H9 (cell line): ENCODE results near the gene C22orf23. TPM values are rescaled to one million over a fixed set of nuclear protein-coding genes. Genes with fewer than 3 reads are reported as not detected.

Source experiments
- DNase-seq: peaks from one replicate; pipeline ENCODE4 v3.0.0-alpha.2; 2017
- H2AFZ ChIP-seq: one replicate; pipeline ENCODE4 v1.6.1; 2013; ENCODE audit warnings: mild to moderate bottlenecking, low read length, control low read depth, moderate library complexity
- H2AK5ac ChIP-seq: 2 replicates; pipeline ENCODE4 v1.6.1; 2013; ENCODE audit warnings: low read length, control low read depth, mixed read lengths; ENCODE audit not compliant: insufficient read length
- H2BK120ac ChIP-seq: one replicate; pipeline ENCODE4 v1.6.1; 2013; ENCODE audit warnings: low read depth, mild to moderate bottlenecking, low read length, control low read depth, inconsistent platforms; ENCODE audit not compliant: poor library complexity, severe bottlenecking
- H2BK12ac ChIP-seq: 2 replicates; pipeline ENCODE4 v1.6.1; 2013; ENCODE audit warnings: low read length, control low read depth, mixed read lengths, low read depth; ENCODE audit not compliant: insufficient read length
- H2BK15ac ChIP-seq: 2 replicates; pipeline ENCODE4 v1.6.1; 2013; ENCODE audit warnings: low read depth, low read length, control low read depth
- H2BK20ac ChIP-seq: one replicate; pipeline ENCODE4 v1.6.1; 2013; ENCODE audit warnings: low read depth, mild to moderate bottlenecking, low read length, control low read depth, inconsistent platforms; ENCODE audit not compliant: poor library complexity, severe bottlenecking
- H2BK5ac ChIP-seq: 2 replicates; pipeline ENCODE4 v1.6.1; 2013; ENCODE audit warnings: low read length, control low read depth, mixed read lengths; ENCODE audit not compliant: insufficient read length
- H3K14ac ChIP-seq: 2 replicates; pipeline ENCODE4 v1.6.1; 2013; ENCODE audit warnings: low read length, control low read depth; ENCODE audit not compliant: insufficient read depth
- H3K18ac ChIP-seq: 2 replicates; pipeline ENCODE4 v1.6.1; 2013; ENCODE audit warnings: low read depth, mild to moderate bottlenecking, mixed read lengths, low read length, control low read depth; ENCODE audit not compliant: insufficient read length
- H3K23ac ChIP-seq: 2 replicates; pipeline ENCODE4 v1.6.1; 2013; ENCODE audit warnings: low read length, control low read depth, mixed read lengths, low read depth; ENCODE audit not compliant: insufficient read length
- H3K23me2 ChIP-seq: 2 replicates; pipeline ENCODE4 v1.6.1; 2013; ENCODE audit warnings: low read depth, mild to moderate bottlenecking, mixed read lengths, low read length, control low read depth; ENCODE audit not compliant: insufficient read length, poor library complexity, severe bottlenecking
- H3K27ac ChIP-seq: 2 replicates; pipeline ENCODE4 v1.5.1; 2013; ENCODE audit warnings: low read length, control low read depth, mixed read lengths, low read depth; ENCODE audit not compliant: insufficient read length
- H3K27me3 ChIP-seq: 2 replicates; pipeline ENCODE4 v1.6.1; 2013; ENCODE audit warnings: low read length, control low read depth, inconsistent platforms; ENCODE audit not compliant: insufficient read depth
- H3K4ac ChIP-seq: 2 replicates; pipeline ENCODE4 v1.6.1; 2013; ENCODE audit warnings: low read depth, mild to moderate bottlenecking, control low read depth, inconsistent platforms, low read length, moderate library complexity
- H3K4me1 ChIP-seq: 2 replicates; pipeline ENCODE4 v1.6.1; 2013; ENCODE audit warnings: low read length, control low read depth, inconsistent platforms; ENCODE audit not compliant: insufficient read depth
- H3K4me2 ChIP-seq: 2 replicates; pipeline ENCODE4 v1.6.1; 2013; ENCODE audit warnings: low read length, control low read depth, mixed read lengths; ENCODE audit not compliant: insufficient read length, insufficient read depth
- H3K56ac ChIP-seq: 2 replicates; pipeline ENCODE4 v1.6.1; 2013; ENCODE audit warnings: low read depth, mild to moderate bottlenecking, mixed read lengths, low read length, control low read depth; ENCODE audit not compliant: insufficient read length
- H3K79me1 ChIP-seq: 2 replicates; pipeline ENCODE4 v1.6.1; 2013; ENCODE audit warnings: low read depth, mild to moderate bottlenecking, moderate library complexity, low read length, control low read depth, inconsistent platforms; ENCODE audit not compliant: insufficient read depth, poor library complexity, severe bottlenecking
- H3K79me2 ChIP-seq: 2 replicates; pipeline ENCODE4 v1.6.1; 2013; ENCODE audit warnings: low read length, control low read depth, inconsistent platforms; ENCODE audit not compliant: insufficient read depth
- H3K9ac ChIP-seq: 2 replicates; pipeline ENCODE4 v1.6.1; 2013; ENCODE audit warnings: low read length, control low read depth, mixed read lengths; ENCODE audit not compliant: insufficient read length; ENCODE audit errors: extremely low read depth
- H3K9me3 ChIP-seq: one replicate; pipeline ENCODE4 v1.6.1; 2013; ENCODE audit warnings: low read depth, low read length, inconsistent platforms; ENCODE audit not compliant: control insufficient read depth
- H3T11ph ChIP-seq: one replicate; pipeline ENCODE4 v1.6.1; 2013; ENCODE audit warnings: mild to moderate bottlenecking, low read length, control low read depth, inconsistent platforms
- H4K20me1 ChIP-seq: one replicate; pipeline ENCODE4 v1.6.1; 2013; ENCODE audit not compliant: control insufficient read depth, insufficient read length, insufficient read depth
- H4K5ac ChIP-seq: 2 replicates; pipeline ENCODE4 v1.6.1; 2013; ENCODE audit warnings: low read depth, mild to moderate bottlenecking, mixed read lengths, low read length, control low read depth; ENCODE audit not compliant: insufficient read length
- H4K8ac ChIP-seq: replicated peaks from 2 replicates; pipeline ENCODE4 v1.6.1; 2013; ENCODE audit warnings: low read length, control low read depth, mixed read lengths, low read depth; ENCODE audit not compliant: insufficient read length
- H4K91ac ChIP-seq: 2 replicates; pipeline ENCODE4 v1.6.1; 2013; ENCODE audit warnings: low read depth, mild to moderate bottlenecking, moderate library complexity, mixed read lengths, low read length, control low read depth; ENCODE audit not compliant: insufficient read length
- H3K27ac Mint-ChIP-seq, 3 experiments: 2 replicates in 2 of 3; 3 replicates in 1 of 3; pipeline ENCODE4 v1.8.0; 2020 to 2021; ENCODE audit warnings: mixed read lengths in 3 of 3, mild to moderate bottlenecking in 1 of 3, moderate library complexity in 1 of 3
- H3K27me3 Mint-ChIP-seq: 2 replicates; pipeline ENCODE4 v1.8.0; 2021; ENCODE audit warnings: low read depth, mild to moderate bottlenecking, moderate library complexity, mixed read lengths
- H3K36me3 Mint-ChIP-seq, 3 experiments: 2 replicates in 2 of 3; 3 replicates in 1 of 3; pipeline ENCODE4 v1.8.0; 2020 to 2021; ENCODE audit warnings: low read depth in 3 of 3, mixed read lengths in 3 of 3; ENCODE audit not compliant: insufficient read depth in 1 of 3
- H3K4me1 Mint-ChIP-seq, 2 experiments: 2 replicates each; pipeline ENCODE4 v1.8.0; 2020; ENCODE audit warnings: mixed read lengths in 2 of 2
- H3K4me3 Mint-ChIP-seq, 2 experiments: 2 replicates in 1 of 2; 3 replicates in 1 of 2; pipeline ENCODE4 v1.8.0; 2020 to 2021; ENCODE audit warnings: mild to moderate bottlenecking in 2 of 2, mixed read lengths in 2 of 2, moderate library complexity in 1 of 2
- H3K9me3 Mint-ChIP-seq, 2 experiments: 2 replicates in 1 of 2; 3 replicates in 1 of 2; pipeline ENCODE4 v1.8.0; 2020; ENCODE audit warnings: mild to moderate bottlenecking in 2 of 2, mixed read lengths in 2 of 2, moderate library complexity in 1 of 2
- CTCF ChIP-seq: fragments of 200-600 bp; sonication (generic); conservative IDR thresholded peaks from 3 replicates; pipeline ENCODE4 v1.8.0; 2021; ENCODE audit warnings: antibody characterized with exemption, mild to moderate bottlenecking
- WGBS: extraction: QIAGEN DNeasy Blood & Tissue Kit; methylation state at CpG from one replicate; pipeline ENCODE4 v1.1.7; 2013; ENCODE audit warnings: missing lambda C conversion rate, low lambda C conversion rate, mixed read lengths; ENCODE audit not compliant: insufficient read length; ENCODE audit errors: extremely low coverage; 5-methylcytosine and 5-hydroxymethylcytosine counted together
- total RNA-seq: library from RNA; stranded (reverse); gene quantifications from 2 replicates; pipeline ENCODE4 v1.2.1, GENCODE V29; 2021

The C22orf23 gene
- total RNA-seq, 1 experiment from 2014 or later: 0.57 TPM

- no peak overlapping the region for H3K27ac ChIP-seq
- H3K4me1 Mint-ChIP-seq: peaks cover 42 to 52% of the 10 kb centered on the region in 2 experiments
These were observed 57.2 kb downstream of the C22orf23 start for GRCh38 chr22:37896181-37896592.

More at GRCh38 chr22:37896181-37896592, 57.2 kb downstream of the C22orf23 start:
- no peaks in the 10 kb centered on the region for H3K27me3 ChIP-seq
- Mint-ChIP-seq H3K4me3 (no peak overlapping the region), H3K9me3 (no peaks in the 10 kb centered on the region), H3K27ac (peak overlapping the region; percentile 89 to 94 (median 93); a peak in 4 of 7 replicates), H3K36me3 (peaks cover 0 to 9% (median 2%) of the 10 kb centered on the region in 3 experiments; a peak in 4 of 7 replicates), H3K27me3 (no peaks in the 10 kb centered on the region)
- H4K20me1 ChIP-seq: no peaks in the 10 kb centered on the region
- no peak overlapping the region for H3T11ph ChIP-seq
- H3K23me2 ChIP-seq: no peaks in the 10 kb centered on the region
- H3K4me1 ChIP-seq: peaks cover 12% of the 10 kb centered on the region; the same call in 1 of the 2 replicates
- H2BK5ac ChIP-seq: no peak overlapping the region
- no peaks in the 10 kb centered on the region for H3K79me1 ChIP-seq
- H2BK12ac ChIP-seq: no peak overlapping the region
- no peak overlapping the region for H2AFZ ChIP-seq
- H4K5ac ChIP-seq: no peak overlapping the region
- H3K56ac ChIP-seq: no peak overlapping the region
- H3K23ac ChIP-seq: no peak overlapping the region
- H3K4me2 ChIP-seq: no peak overlapping the region
- no peak for TF ChIP-seq CTCF
- DNase-seq: peak; percentile 50
- peak overlapping the region; percentile 43 for H3K18ac ChIP-seq
- no peak overlapping the region for H2BK15ac ChIP-seq
- H3K4ac ChIP-seq: no peak overlapping the region
- H2BK120ac ChIP-seq: no peak overlapping the region
- H3K9ac ChIP-seq: no peak overlapping the region
- no peaks in the 10 kb centered on the region for H3K9me3 ChIP-seq
- H4K91ac ChIP-seq: no peak overlapping the region
- no peak overlapping the region for H2AK5ac ChIP-seq
- no peak overlapping the region for H4K8ac ChIP-seq
- H3K79me2 ChIP-seq: no peaks in the 10 kb centered on the region
- H3K14ac ChIP-seq: no peak overlapping the region
- no CpG with 5 or more reads among the region's 5 CpGs for WGBS
- no peak overlapping the region for H2BK20ac ChIP-seq
